GM12892 (cell line): Measurements from ENCODE around the gene PEMT.

Source experiments
- DNase-seq: peaks from one replicate; pipeline ENCODE4 v3.0.0; 2011; ENCODE audit not compliant: insufficient read length
- FAIRE-seq: peaks from 2 replicates; lab custom pipeline; 2011; peaks lifted over from hg19 to GRCh38; lab: Jason Lieb, UNC
- POLR2A ChIP-seq: IDR thresholded peaks from 2 replicates; pipeline ENCODE4 v1.6.1; 2011; ENCODE audit warnings: low read depth, low read length, control low read depth
- POLR2AphosphoS5 ChIP-seq: IDR thresholded peaks from 2 replicates; pipeline ENCODE4 v1.6.1; 2011; ENCODE audit warnings: low read depth, low read length, control low read depth
- TAF1 ChIP-seq: IDR thresholded peaks from 2 replicates; pipeline ENCODE4 v1.6.1; 2011; ENCODE audit warnings: low read depth, mild to moderate bottlenecking, control low read depth, low read length, borderline replicate concordance

The PEMT gene

GRCh38 chr17:17555906-17556305, 35.6 kb downstream of the PEMT start:
- DNase-seq (no peak), FAIRE-seq (no peak)
- TF ChIP-seq POLR2A (no peak), TAF1 (no peak), POLR2AphosphoS5 (no peak)

- FAIRE-seq = no peak
- no peak for DNase-seq
- TF ChIP-seq POLR2A (no peak), TAF1 (no peak), POLR2AphosphoS5 (no peak)
Observed at GRCh38 chr17:17555151-17555550, 36.4 kb downstream of the PEMT start.

GRCh38 chr17:17554266-17554665, 37.2 kb downstream of the PEMT start:
- DNase-seq (no peak), FAIRE-seq (no peak)
- TF ChIP-seq POLR2A (no peak), POLR2AphosphoS5 (no peak), TAF1 (no peak)

- TF ChIP-seq TAF1 (no peak), POLR2A (no peak), POLR2AphosphoS5 (no peak)
- no peak for FAIRE-seq
- no peak for DNase-seq
Observed at GRCh38 chr17:17553217-17554195, 38.0 kb downstream of the PEMT start.

GRCh38 chr17:17552351-17553216, 38.9 kb downstream of the PEMT start:
- no peak for TF ChIP-seq POLR2A
- no peak for TF ChIP-seq POLR2AphosphoS5
- TF ChIP-seq TAF1 = no peak
- DNase-seq (no peak), FAIRE-seq (no peak)

GRCh38 chr17:17551361-17551760, 40.1 kb downstream of the PEMT start:
- DNase-seq = no peak
- no peak for FAIRE-seq
- TF ChIP-seq POLR2AphosphoS5 = no peak
- TF ChIP-seq TAF1 = no peak
- no peak for TF ChIP-seq POLR2A

- TF ChIP-seq POLR2A (no peak), POLR2AphosphoS5 (no peak), TAF1 (no peak)
- DNase-seq (no peak), FAIRE-seq (no peak)
Observed at GRCh38 chr17:17549732-17550366, 41.7 kb downstream of the PEMT start.

GRCh38 chr17:17548044-17548443, 43.5 kb downstream of the PEMT start:
- no peak for FAIRE-seq
- no peak for DNase-seq
- TF ChIP-seq POLR2AphosphoS5 = no peak
- TF ChIP-seq TAF1 = no peak
- no peak for TF ChIP-seq POLR2A

- FAIRE-seq (no peak), DNase-seq (no peak)
- TF ChIP-seq TAF1 (no peak), POLR2AphosphoS5 (no peak), POLR2A (no peak)
Observed at GRCh38 chr17:17547210-17547764, 44.2 kb downstream of the PEMT start.

GRCh38 chr17:17546399-17547185, 44.9 kb downstream of the PEMT start:
- no peak for FAIRE-seq
- DNase-seq = no peak
- TF ChIP-seq POLR2A (no peak), POLR2AphosphoS5 (no peak), TAF1 (no peak)

- TF ChIP-seq TAF1 (no peak), POLR2A (no peak)
- no peak for DNase-seq
- no peak for FAIRE-seq
Observed at GRCh38 chr17:17545984-17546383, 45.5 kb downstream of the PEMT start.
